CD4-positive, alpha-beta T cell treated with Interleukin-17A for 4 hours (primary cell): ENCODE measurements around the gene C1orf210.

Experiments used
- DNase-seq: peaks from one replicate; pipeline ENCODE4 v3.0.0-alpha.2; 2020; ENCODE audit warnings: mixed read lengths

Gene C1orf210

DNA sequence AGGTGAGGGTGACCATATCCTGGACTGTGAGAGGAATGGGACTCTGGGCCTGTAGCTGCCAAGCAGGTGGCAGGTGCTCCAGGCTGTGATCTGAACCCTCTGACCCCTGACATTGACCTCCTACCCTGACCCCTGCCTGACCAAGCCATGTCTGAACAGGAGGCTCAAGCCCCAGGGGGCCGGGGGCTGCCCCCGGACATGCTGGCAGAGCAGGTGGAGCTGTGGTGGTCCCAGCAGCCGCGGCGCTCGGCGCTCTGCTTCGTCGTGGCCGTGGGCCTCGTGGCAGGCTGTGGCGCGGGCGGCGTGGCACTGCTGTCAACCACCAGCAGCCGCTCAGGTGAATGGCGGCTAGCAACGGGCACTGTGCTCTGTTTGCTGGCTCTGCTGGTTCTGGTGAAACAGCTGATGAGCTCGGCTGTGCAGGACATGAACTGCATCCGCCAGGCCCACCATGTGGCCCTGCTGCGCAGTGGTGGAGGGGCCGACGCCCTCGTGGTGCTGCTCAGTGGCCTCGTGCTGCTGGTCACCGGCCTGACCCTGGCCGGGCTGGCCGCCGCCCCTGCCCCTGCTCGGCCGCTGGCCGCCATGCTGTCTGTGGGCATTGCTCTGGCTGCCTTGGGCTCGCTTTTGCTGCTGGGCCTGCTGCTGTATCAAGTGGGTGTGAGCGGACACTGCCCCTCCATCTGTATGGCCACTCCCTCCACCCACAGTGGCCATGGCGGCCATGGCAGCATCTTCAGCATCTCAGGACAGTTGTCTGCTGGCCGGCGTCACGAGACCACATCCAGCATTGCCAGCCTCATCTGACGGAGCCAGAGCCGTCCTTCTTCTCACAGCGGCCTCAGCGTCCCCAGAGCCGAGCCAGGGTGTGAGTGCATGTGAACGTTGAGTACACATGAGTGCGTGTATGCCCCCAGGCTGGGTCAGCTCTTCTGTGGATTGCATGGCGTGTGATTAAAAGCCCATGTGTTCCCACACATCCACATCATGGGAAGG is 12.5 kb downstream of the C1orf210 start:
- DNase-seq, result no peak

DNA sequence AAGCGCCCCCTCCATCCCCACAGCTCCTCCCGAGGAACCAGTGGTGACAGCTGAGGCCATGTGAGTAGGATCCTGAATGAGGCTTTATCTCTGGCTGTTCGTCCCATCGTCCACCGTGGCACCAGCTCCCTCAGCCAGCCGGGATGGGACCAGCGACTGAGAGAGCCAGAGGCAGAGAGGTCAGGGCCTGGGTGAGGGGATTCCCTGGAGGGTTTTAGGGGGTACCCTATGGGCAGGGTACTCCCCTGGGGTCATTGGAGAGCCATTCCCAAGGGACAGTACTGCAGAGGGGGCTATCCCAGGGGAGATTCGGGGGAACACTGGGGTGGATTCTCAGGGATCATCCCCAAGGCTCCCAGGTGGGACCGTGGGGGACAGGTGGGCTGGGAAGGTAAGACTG is 13.2 kb downstream of the C1orf210 start:
- DNase-seq, result no peak

DNA sequence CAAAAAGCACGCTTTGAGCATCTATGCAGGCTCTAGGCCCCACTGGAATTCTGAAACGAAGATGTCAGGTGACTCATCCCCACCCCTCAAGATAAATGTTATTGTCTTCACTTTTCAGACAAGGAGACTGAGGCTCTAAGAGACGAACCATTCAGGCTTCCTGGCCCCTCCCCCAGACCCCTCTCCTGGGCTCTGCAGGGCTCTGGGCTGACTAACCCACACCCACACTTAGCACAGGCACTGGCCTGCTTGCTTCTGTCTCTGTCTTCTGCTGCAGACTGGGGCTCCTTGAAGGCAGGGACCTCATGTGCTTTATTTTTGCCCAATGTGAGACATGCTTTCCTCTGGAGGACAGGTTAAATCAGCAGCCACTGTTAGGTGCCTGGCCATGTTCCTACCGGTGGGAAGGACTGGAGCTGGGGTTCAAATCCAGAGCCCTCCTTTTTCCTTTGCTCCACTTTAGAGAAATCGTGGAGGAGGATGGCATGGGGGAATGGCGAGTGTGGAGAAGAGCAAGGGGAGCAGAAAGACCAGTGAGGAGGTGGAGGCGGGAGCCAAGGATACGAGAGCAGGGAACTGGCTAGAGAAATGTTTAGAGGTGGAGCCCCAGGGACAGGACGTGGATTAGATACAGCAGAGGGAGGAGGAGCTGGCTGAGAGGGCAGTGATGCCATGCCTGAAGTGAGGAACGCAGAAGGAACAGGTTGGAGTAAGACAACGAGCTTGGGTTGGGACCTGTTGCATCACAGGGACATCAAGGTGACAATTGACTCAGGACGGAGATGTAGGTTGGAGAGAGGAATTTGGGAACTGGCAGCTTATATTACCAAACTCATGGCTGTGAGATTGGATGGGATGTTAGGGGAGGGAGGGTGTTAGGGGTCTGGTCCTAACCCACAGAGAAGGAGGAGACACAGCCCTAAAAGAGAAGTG is 13.9 kb downstream of the C1orf210 start:
- no peak for DNase-seq

DNA sequence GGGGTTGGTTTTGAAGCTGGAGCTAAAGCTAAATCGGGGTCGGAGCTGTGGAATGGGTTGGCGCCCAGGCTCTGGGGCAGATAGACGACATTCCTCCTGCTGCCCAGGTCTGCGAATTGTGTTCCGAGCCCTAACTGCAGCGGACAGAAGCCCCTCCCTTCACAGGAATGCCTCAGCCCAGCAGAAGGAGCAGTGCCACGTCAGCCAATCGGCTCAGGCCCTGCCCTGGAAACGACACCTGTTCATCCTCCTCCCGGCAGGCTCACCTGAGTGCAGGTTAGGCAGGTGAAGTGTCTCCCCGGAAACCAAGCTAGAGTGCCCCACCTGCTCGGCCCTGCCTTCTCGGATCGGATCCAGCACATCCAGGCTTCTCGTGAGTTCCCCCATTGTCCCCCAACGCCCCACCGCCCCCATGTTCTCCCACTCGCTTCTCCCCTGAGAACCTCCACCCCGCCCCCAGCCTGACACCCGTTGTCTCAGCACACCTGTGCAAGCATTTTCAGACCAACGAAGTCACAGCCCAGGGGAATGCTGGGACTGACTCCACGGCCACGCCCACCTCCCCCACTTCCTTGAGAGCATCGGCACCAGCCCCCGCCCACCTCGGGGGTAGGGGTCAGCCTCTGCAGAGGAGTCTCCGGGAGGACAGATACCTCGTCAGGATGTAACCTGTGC is 14.8 kb downstream of the C1orf210 start:
- DNase-seq, result peak; percentile 51

DNA sequence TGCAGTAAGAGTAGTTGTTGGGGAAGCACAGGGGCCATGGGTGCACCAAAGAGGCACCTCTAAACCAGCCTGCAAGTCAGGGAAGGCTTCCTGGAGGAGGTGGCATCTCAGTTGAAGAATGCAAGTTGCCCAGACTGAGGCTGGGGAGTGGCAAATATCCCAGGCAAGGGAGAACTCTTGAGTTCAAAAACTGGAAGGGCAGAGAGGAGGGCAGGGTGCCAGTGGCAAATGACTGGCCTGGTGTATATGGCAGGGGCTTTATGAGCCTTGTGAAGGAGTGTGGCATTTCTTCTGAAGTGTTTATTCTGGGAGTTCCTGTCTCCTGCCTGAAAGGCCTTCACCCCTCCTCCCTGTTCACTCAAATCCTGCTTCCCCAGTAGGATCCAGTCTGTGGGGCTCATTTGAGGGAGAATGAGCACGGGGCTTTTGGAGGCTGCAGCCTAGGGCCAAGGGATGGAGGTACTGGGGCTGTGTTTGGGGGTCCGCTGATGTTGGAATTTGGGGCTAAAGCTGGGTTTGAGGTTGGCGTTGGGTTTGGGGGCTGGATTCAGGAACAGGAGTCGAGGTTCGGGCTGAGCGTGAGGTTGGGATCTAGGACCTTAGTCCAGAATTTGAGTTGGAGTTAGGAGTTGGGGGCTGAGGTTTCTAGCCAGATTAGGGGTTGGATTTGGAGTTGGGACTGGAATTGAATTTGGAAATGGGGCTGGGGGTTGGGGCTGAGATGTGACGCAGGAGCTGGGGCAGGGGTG is 15.6 kb downstream of the C1orf210 start, which contains the start of gene TMEM125:
TSS of gene TMEM125 (plus strand) at position 357 of the 749 bp plus-strand sequence. CDS start 2,740 bp downstream, outside the sequence.
- no peak for DNase-seq

DNA sequence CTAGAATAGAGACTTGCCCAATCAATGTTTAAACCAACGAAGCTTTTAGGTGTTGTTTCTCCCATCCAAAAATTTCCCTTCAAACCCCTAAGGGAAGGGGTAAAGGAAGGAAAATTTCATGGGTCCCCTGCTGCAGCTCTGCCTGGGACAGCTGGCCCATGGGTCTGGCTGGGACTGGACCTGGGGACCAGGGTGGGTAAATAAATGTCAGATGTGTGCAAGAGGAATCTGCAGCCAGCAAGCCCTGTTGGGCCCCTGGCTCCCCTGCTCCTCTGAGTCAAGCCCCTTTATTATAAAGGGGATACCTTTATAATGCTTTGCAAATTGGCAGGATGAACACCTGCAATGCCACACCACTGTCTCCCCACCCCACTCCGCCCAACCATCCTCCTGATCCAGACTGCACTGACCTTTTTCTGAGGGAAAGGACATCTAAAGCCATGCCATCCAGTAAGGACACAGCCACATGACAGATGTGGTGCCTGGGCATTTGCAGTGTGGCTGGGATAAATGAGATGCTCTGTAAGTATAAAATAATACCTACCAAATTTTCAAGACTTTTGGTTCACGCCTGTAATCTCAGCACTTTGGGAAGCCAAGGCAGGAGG is 17.5 kb downstream of the C1orf210 start:
- DNase-seq, result no peak

DNA sequence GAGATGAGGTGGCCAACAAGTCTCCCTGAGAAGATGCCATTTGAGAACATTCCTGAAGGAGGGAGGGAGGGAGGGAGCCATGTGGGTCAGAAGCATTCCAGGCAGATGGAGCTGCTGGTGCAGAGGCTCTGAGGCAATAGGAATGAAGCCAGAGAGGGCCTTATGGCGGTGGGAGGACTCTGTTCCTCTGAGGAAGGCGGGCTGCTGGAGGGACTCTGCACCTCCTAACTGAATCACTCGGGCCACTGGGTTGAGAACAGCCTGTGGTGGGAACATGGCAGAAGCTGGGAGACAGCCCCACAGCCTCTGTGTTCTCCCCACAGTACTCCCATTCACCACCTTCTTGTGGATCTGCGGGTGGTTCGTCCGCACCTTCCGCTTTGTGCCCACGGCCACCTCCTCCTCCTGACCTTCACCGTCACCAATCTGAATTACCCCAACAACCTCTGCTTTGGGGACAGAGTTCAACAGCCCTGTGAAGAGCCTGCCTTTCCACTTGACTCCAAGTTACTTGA is 18.0 kb downstream of the C1orf210 start:
- no peak for DNase-seq

DNA sequence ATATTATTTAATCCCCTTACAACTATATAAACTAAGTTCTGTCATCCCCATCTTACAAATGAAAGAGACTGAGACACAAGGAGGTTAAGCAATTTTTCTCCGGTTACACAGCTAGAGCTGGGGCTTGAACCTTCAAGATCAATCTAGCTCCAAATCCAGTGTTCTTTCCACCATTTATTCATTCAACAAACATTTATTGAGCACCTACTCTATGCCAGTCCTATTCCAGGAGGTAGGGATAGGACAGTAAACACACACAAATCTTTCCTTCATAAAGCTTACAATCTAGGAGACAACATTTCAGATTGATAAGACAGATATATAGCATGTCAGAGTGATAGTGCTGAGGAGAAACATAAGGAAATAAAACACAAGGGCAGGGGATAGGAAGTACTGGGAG is 18.5 kb downstream of the C1orf210 start:
- no peak for DNase-seq

DNA sequence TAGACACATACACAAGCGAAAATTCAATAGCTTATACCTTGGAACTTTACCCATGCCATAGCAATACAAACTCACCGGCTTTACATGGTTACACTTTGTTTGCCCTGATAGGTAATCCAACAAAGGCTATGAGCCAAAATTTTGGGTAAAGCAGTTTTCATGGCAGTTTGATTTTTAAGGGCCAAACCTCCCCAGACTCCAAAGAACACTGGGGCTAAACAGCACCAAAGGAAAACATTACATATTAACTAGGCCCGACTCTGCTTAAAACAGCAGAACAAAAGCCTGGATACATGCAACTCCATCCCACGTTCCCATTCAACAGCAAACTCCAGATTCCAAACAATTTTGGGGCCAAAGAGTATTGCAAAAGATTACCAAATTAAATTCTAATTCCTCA is 19.9 kb downstream of the C1orf210 start:
- no peak for DNase-seq

DNA sequence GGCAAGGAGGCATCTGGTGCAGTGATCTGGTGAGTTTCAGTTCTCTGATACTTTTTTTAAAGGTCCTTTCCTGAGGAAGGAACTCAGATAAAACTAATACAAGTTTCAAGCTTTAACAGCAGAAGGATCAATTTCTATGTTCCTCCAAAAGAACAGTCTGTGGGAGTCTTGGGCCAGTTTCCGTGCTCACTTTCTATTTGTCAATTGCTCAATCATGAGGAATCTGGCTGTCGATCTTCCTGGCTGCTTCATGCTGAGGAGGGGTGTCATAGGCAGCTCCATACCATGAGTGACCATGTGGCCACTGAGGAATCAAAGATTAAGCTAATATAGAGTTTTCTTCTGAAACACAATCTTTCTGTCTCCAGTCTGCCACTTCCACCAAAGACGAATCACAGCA is 27.0 kb downstream of the C1orf210 start:
- no peak for DNase-seq

DNA sequence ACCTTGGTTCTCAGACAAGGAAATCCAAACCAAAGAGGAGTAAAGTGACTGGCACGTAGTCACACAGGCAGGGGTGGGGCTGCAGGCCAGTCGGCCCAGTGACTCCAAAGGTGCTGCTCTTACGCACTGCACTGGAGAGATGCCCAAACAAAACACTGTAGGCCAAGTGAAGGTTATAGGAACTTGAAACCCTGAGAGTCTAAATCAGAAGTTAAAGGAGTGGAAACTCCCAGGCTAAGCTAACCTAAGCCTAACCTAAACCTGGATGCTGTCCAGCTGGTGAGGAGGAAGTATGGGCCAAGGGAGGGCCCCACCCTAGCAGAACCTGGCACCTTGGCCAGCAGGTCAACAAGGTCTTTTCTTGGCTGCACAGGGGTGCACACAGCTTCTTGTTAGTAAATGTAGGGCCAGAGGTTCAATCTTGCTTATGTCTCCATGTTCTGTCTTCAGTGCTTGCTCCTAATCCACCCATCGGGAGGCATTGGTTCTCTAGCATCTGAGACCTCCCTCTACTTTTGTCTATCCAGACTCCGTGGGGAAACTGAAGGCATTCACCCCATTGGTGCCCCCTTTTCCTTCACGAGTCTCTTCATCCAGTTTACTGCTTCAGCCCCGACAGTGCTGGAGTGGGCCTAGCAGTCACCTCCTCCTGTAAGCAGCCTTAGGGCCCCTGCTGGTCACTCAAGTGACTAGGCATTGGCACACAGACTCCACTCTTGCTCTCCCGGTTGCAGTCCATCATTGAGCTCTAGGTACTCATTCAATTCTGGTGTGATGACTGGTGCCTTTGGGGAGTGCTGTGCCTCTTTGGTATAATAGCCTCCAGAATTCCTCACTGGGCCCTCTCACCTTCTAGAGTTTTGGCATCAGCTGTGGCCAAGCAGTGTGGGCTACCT is 28.5 kb downstream of the C1orf210 start:
- DNase-seq, result no peak

DNA sequence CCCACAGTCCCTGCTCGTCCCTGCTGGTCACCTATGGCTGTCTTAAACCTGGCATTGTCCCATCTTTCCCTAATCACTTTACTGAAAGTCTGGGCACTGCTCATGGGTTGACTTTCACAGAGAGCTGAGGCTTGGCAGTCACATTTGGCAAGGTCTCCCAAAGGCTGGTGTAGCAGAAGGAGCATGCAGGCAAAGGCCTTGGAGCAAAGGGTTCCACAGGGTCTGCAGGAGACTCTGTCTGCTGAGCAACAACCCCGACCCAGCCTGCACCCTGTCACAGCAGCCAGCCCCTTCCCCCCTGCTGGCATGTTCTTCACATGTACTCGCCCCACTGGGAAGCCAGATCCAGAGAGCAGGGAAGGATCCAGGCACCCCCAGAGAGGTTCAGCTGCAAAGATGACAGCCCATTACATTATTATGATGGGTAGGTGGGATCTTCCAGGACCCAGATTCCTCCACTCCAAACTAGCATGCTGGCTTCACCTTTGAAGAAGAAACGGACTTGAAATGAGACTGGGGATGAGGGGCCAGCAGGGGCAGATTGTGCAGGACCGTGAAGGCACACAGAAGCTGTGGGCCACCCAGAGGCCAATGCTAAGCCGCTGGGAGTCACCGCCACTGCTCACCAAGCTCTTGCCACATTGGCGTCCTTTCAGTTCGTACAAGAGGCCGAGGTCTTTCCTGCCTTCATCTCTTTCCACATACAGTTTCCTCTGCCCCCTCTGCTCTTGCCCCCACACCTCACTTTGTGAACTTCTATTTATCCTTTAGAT is 29.8 kb downstream of the C1orf210 start:
- DNase-seq, result no peak

DNA sequence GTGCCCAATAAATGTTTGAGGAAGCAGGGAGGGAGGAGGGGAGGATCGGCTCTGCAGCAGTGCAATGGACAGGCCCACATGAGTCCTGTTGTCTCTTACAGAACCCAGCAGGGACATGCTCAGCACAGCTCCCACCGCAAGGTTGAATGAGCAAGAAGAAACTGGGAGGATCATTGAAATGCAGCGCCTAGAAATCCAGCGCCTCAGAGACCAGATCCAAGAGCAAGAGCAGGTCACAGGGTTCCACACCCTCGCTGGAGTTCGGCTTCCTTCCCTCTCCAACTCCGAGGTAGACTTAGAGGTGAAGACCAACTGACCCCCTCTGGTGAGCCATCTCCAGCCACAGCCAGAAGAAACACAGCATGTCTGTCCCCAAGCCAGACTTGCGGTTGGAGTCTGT is 31.5 kb downstream of the C1orf210 start:
- no peak for DNase-seq

DNA sequence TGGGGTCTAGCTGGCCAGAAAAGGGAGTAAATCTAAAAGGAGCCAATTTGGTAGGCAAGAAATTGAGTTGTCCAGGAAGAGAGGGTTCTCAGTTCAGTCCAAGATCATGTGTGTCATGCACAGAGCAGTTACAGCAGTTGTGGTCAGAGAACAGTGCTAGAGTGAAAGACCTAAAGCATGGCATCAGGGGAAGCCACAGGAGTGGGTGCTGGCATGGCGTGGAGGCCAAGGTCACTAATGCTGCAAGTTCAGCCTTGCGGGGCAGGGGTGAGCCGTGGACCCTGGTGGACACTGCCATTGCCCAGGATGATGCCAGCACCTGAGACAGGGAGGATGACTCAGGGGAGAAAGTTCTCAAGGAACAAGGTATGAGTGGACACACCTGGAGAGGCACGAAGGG is 32.2 kb downstream of the C1orf210 start:
- DNase-seq, result no peak

DNA sequence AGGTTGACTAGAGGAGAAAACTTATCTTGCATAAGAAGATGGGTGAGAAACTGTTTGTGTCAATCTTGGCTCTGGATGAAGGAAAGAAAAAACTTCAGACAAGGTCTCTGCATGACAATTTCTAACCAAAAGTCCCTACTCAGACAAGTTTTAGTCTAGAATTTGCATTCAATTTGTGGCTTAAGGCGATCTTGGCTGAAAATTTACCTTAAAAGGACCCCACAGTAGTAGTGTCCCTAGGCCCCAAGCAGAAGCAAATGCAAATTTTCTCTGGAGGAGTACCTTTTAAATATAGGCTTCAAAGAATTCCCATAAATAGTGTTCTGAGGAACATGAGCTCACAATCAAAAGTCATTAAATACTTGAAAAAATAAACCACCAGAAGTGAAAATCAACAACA is 33.2 kb downstream of the C1orf210 start:
- no peak for DNase-seq

DNA sequence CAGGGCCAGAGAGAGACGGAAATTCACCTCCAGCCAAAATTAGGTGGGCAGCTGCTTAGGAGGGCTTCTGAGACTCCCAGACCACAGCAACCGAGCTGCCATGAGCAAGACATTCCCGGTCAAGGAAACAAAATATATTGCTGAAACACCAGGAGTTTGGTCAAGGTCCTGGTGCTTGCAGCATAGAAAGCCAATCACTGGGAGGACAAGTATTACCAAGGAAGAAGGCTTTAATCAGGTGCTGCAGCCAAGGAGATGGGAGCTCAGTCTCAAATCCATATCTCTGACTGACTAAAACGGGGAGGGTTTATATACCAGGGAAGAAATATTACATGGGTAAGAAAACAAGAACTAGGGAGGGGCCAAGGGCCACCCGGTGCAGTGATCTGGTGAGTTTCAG is 34.4 kb downstream of the C1orf210 start:
- DNase-seq, result no peak

DNA sequence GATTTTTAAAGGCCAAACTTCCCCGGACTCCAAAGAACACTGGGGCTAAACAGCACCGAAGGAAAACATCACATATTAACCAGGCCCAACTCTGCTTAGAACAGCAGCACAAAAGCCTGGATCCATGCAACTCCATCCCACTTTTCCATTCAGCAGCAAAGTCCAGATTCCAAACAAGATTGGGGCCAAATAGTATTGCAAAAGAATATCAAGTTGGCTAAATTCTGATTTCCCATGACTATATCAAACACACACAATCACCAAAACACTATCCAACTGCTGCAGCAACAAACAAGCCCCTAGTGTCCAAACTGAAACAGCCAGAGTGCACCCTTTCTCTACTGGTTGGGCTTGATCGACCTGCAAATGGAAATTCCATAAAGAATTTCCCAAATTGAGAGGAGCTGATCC is 35.0 kb downstream of the C1orf210 start:
- no peak for DNase-seq

DNA sequence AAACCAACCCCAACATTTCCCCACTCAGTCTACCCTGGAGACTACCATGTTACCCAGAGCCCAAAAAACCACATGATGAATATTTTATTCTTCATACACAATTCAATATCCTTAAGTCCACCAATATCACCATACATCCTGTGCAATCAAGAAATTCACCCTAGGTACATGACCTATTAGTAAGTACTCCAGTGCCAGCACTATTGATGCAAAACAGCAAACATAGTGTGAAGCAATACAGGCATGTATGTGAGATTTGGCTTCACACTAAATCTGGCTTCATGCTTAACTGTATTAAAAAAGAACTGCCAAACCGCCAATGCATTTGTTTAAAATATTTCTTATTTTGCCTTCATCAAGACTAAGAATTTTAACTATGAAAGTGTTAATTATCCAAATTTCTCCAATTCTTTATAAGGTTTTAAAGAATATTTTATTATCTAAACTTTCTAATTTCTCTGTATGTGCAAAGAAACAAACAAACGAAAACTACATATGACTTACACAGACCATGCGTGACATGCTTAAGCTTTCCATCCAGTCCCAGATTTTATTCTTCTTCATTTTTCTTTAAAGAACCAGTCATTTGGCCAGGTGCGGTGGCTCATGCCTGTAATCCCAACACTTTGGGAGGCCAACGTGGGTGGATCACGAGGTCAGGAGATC is 38.0 kb downstream of the C1orf210 start:
- no peak for DNase-seq
